ENCODE data around the gene FGF5.

FGF5 gene

GRCh38 chr4:80231180-80231579 is 35.3 kb upstream of the FGF5 start:
- H3K36me3 ChIP-seq (ENCODE audit: control insufficient read depth in 2 of 2, insufficient read depth in 1 of 2, low read length in 2 of 2), result no peaks in the 10 kb centered on the region
- POLR2A ChIA-PET, result interaction anchor here (0.7 to 1.0 kb wide), 2 partner anchors 35 to 1572 kb away, joined by 3 read pairs; partner anchors contain the start of gene FGF5
- TF ChIP-seq ZNF10 (tag by site-specific recombination; IDR thresholded peaks at IDR 0.05) (no peak), ZNF704 (tag by site-specific recombination; IDR thresholded peaks at IDR 0.05) (no peak), ZNF629 (tag by site-specific recombination; IDR thresholded peaks at IDR 0.05) (peak; percentile 56), ZNF138 (tag by site-specific recombination; IDR thresholded peaks at IDR 0.05; ENCODE audit: borderline replicate concordance) (no peak), ZEB2 (tag by site-specific recombination; IDR thresholded peaks at IDR 0.05) (no peak), ZNF146 (tag by site-specific recombination; IDR thresholded peaks at IDR 0.05) (no peak), HIC1 (tag by site-specific recombination; IDR thresholded peaks at IDR 0.05) (0 out of 2 replicates have a peak, but pooled peaks have one; percentile 12), RBAK (tag by site-specific recombination; IDR thresholded peaks at IDR 0.05) (no peak), ZNF341 (tag by site-specific recombination; IDR thresholded peaks at IDR 0.05; ENCODE audit: low read depth) (no peak), OSR2 (tag by site-specific recombination; IDR thresholded peaks at IDR 0.05) (no peak), ZNF423 (tag by site-specific recombination; IDR thresholded peaks at IDR 0.05) (no peak), ZBTB49 (tag by site-specific recombination; IDR thresholded peaks at IDR 0.05; ENCODE audit: low read depth) (no peak), ZNF510 (tag by site-specific recombination; IDR thresholded peaks at IDR 0.05; ENCODE audit: insufficient replicate concordance) (no peak), ZNF311 (tag by site-specific recombination; IDR thresholded peaks at IDR 0.05; ENCODE audit: borderline replicate concordance) (no peak)
- TF ChIP-seq, protein P1, sequence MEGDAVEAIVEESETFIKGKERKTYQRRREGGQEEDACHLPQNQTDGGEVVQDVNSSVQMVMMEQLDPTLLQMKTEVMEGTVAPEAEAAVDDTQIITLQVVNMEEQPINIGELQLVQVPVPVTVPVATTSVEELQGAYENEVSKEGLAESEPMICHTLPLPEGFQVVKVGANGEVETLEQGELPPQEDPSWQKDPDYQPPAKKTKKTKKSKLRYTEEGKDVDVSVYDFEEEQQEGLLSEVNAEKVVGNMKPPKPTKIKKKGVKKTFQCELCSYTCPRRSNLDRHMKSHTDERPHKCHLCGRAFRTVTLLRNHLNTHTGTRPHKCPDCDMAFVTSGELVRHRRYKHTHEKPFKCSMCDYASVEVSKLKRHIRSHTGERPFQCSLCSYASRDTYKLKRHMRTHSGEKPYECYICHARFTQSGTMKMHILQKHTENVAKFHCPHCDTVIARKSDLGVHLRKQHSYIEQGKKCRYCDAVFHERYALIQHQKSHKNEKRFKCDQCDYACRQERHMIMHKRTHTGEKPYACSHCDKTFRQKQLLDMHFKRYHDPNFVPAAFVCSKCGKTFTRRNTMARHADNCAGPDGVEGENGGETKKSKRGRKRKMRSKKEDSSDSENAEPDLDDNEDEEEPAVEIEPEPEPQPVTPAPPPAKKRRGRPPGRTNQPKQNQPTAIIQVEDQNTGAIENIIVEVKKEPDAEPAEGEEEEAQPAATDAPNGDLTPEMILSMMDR (tag by site-specific recombination; IDR thresholded peaks at IDR 0.05), result no peak
- H3K4me1 ChIP-seq (ENCODE audit: control insufficient read depth, insufficient read depth, low read length), result no peaks in the 10 kb centered on the region
- CTCF ChIA-PET, result interaction anchor here (0.6 to 1.3 kb wide), 3 partner anchors 68 to 134 kb away, joined by 3 read pairs; partner anchors contain the start of gene CFAP299
- no peaks in the 10 kb centered on the region for H3K9me3 ChIP-seq (ENCODE audit: control insufficient read depth, insufficient read depth, low read depth, low read length)
- H3K4me3 ChIP-seq (ENCODE audit: low read depth, low read length), result no peak overlapping the region
- no peak overlapping the region for H3K27ac ChIP-seq (ENCODE audit: extremely low read depth, low read depth, low read length)

DNA sequence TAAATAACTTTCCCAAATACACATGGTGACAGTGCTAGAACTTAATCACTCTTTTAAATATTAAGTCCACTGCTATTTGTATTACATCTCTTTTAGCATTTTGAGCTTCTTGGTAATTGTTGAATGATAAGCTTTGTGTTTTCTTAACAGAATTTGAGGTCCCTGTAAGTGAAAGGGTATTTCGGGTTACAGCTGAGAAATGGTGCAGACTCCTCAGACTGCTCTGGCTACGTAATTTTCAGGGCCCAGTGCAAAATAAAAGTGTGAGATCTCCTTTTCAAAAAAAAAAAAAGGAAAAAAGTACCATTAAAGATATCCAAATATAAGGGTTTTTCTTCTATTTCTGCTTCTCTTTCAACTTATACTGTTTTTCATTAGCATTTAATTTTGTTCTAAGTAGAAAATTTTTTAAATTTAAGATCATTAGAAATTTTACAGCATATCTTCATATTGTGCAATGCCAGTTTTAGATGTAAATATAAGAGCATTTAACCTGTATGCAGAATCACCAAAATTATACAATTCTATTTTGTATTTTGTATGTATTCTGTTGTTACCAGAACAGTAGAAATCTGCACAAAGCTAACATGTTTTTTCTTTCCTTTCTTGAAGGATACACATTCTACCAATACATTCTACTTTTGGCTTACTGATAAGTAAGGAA is 33.6 kb upstream of the FGF5 start:
- H3K9me3 ChIP-seq (ENCODE audit: control insufficient read depth, insufficient read depth, low read depth, low read length), result no peaks in the 10 kb centered on the region
- CTCF ChIA-PET, result interaction anchor here (1.2 kb wide), 1 partner anchor 102 kb away, joined by 3 read pairs; the partner anchor contains the start of gene CFAP299
- no peaks in the 10 kb centered on the region for H3K36me3 ChIP-seq (ENCODE audit: control insufficient read depth in 2 of 2, insufficient read depth in 1 of 2, low read length in 2 of 2)
- H3K4me1 ChIP-seq (ENCODE audit: control insufficient read depth, insufficient read depth, low read length), result no peaks in the 10 kb centered on the region
- POLR2A ChIA-PET, result no interaction called here
- H3K4me3 ChIP-seq (ENCODE audit: low read depth, low read length), result no peak overlapping the region
- H3K27ac ChIP-seq (ENCODE audit: extremely low read depth, low read depth, low read length), result no peak overlapping the region
- TF ChIP-seq ZNF561 (tag by site-specific recombination; IDR thresholded peaks at IDR 0.05; ENCODE audit: borderline replicate concordance), result no peak
- TF ChIP-seq RBAK (tag by site-specific recombination; IDR thresholded peaks at IDR 0.05), result no peak
- no peak for TF ChIP-seq ZNF266 (tag by site-specific recombination; IDR thresholded peaks at IDR 0.05; ENCODE audit: low read depth)
- TF ChIP-seq ZNF76 (tag by site-specific recombination; IDR thresholded peaks at IDR 0.05; ENCODE audit: borderline replicate concordance, low read depth), result no peak
- TF ChIP-seq, protein P2, sequence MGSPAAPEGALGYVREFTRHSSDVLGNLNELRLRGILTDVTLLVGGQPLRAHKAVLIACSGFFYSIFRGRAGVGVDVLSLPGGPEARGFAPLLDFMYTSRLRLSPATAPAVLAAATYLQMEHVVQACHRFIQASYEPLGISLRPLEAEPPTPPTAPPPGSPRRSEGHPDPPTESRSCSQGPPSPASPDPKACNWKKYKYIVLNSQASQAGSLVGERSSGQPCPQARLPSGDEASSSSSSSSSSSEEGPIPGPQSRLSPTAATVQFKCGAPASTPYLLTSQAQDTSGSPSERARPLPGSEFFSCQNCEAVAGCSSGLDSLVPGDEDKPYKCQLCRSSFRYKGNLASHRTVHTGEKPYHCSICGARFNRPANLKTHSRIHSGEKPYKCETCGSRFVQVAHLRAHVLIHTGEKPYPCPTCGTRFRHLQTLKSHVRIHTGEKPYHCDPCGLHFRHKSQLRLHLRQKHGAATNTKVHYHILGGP (tag by site-specific recombination; IDR thresholded peaks at IDR 0.05), result no peak
- TF ChIP-seq, protein P3, sequence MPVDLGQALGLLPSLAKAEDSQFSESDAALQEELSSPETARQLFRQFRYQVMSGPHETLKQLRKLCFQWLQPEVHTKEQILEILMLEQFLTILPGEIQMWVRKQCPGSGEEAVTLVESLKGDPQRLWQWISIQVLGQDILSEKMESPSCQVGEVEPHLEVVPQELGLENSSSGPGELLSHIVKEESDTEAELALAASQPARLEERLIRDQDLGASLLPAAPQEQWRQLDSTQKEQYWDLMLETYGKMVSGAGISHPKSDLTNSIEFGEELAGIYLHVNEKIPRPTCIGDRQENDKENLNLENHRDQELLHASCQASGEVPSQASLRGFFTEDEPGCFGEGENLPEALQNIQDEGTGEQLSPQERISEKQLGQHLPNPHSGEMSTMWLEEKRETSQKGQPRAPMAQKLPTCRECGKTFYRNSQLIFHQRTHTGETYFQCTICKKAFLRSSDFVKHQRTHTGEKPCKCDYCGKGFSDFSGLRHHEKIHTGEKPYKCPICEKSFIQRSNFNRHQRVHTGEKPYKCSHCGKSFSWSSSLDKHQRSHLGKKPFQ (tag by site-specific recombination; IDR thresholded peaks at IDR 0.05), result no peak
- TF ChIP-seq ZNF394 (tag by site-specific recombination; IDR thresholded peaks at IDR 0.05; ENCODE audit: borderline replicate concordance), result no peak
- no peak for TF ChIP-seq HOXA7 (CRISPR knock-in tag; IDR thresholded peaks at IDR 0.05; ENCODE audit: borderline replicate concordance)
